GM23338 (cell line): ENCODE measurements around the gene EVI2B. TPM values are rescaled to one million over a fixed set of nuclear protein-coding genes. Genes with fewer than 3 reads are reported as not detected.

ENCODE experiments used
- ATAC-seq: fragments of 200-7000 bp; cut with Tn5 transposase; 3 replicates; pipeline ENCODE4 v1.9.1; 2020
- DNase-seq: peaks from one replicate; pipeline ENCODE4 v3.0.0-alpha.2; 2015; ENCODE audit warnings: low spot score
- H2AFZ ChIP-seq: fragments of 200-600 bp; sonication (generic); 2 replicates; pipeline ENCODE4 v1.8.0; 2016; ENCODE audit warnings: antibody characterized with exemption, mild to moderate bottlenecking, moderate library complexity
- H3F3A ChIP-seq: fragments of 200-600 bp; sonication (generic); replicated peaks from 2 replicates; pipeline ENCODE4 v1.8.0; 2017; ENCODE audit warnings: antibody characterized with exemption, mixed run types, low read depth
- H3K27ac ChIP-seq: fragments of 200-600 bp; sonication (generic); 2 replicates; pipeline ENCODE4 v1.6.1; 2016; ENCODE audit warnings: low read depth
- H3K27me3 ChIP-seq: fragments of 200-600 bp; sonication (generic); 2 replicates; pipeline ENCODE4 v1.8.0; 2016; ENCODE audit warnings: mild to moderate bottlenecking, mixed run types, moderate library complexity; ENCODE audit not compliant: insufficient read depth
- H3K36me3 ChIP-seq: fragments of 200-600 bp; sonication (generic); 2 replicates; pipeline ENCODE4 v1.8.0; 2016; ENCODE audit warnings: mild to moderate bottlenecking; ENCODE audit not compliant: insufficient read depth
- H3K4me1 ChIP-seq: fragments of 200-600 bp; sonication (generic); 2 replicates; pipeline ENCODE4 v1.8.0; 2016; ENCODE audit warnings: mild to moderate bottlenecking, moderate library complexity; ENCODE audit not compliant: insufficient read depth
- H3K4me2 ChIP-seq: fragments of 200-600 bp; sonication (generic); 2 replicates; pipeline ENCODE4 v1.7.1; 2017; ENCODE audit warnings: mixed run types
- H3K4me3 ChIP-seq: fragments of 200-600 bp; sonication (generic); 2 replicates; pipeline ENCODE4 v1.6.1; 2016; ENCODE audit warnings: mixed run types
- H3K79me2 ChIP-seq: fragments of 200-600 bp; sonication (generic); replicated peaks from 2 replicates; pipeline ENCODE4 v1.8.0; 2017; ENCODE audit warnings: mild to moderate bottlenecking; ENCODE audit not compliant: insufficient read depth
- H3K9me2 ChIP-seq: fragments of 200-600 bp; sonication (generic); 2 replicates; pipeline ENCODE4 v1.8.0; 2017; ENCODE audit not compliant: insufficient read depth
- H4K20me1 ChIP-seq: fragments of 200-600 bp; sonication (generic); replicated peaks from 2 replicates; pipeline ENCODE4 v1.8.0; 2017; ENCODE audit warnings: mild to moderate bottlenecking; ENCODE audit not compliant: insufficient read depth
- H3K27ac Mint-ChIP-seq: 2 replicates; pipeline ENCODE4 v1.8.0; 2020; ENCODE audit warnings: inconsistent platforms, mild to moderate bottlenecking, moderate library complexity, mixed read lengths
- H3K27me3 Mint-ChIP-seq: 3 replicates; pipeline ENCODE4 v1.8.0; 2022; ENCODE audit warnings: low read depth, mild to moderate bottlenecking, moderate library complexity, mixed read lengths, inconsistent platforms; ENCODE audit not compliant: insufficient read depth, poor library complexity
- H3K36me3 Mint-ChIP-seq: 3 replicates; pipeline ENCODE4 v1.8.0; 2021; ENCODE audit warnings: low read depth, mild to moderate bottlenecking, inconsistent platforms, moderate library complexity, mixed read lengths
- H3K4me1 Mint-ChIP-seq: 3 replicates; pipeline ENCODE4 v1.8.0; 2020; ENCODE audit warnings: mild to moderate bottlenecking, inconsistent platforms, mixed read lengths
- H3K4me3 Mint-ChIP-seq: 3 replicates; pipeline ENCODE4 v1.8.0; 2021; ENCODE audit warnings: moderate library complexity, mild to moderate bottlenecking, inconsistent platforms, mixed read lengths
- H3K9me3 Mint-ChIP-seq: 3 replicates; pipeline ENCODE4 v1.8.0; 2020; ENCODE audit warnings: moderate library complexity, mild to moderate bottlenecking, inconsistent platforms, mixed read lengths
- CREB1 ChIP-seq: fragments of 250-450 bp; sonication (Bioruptor Pico); IDR thresholded peaks from 2 replicates; pipeline ENCODE4 v1.5.0; 2020; ENCODE audit warnings: low read depth, mild to moderate bottlenecking, moderate library complexity
- EZH2 ChIP-seq: fragments of 200-600 bp; sonication (generic); IDR thresholded peaks from one replicate; pipeline ENCODE4 v1.8.0; 2017; ENCODE audit warnings: antibody characterized with exemption, mild to moderate bottlenecking, low read depth; ENCODE audit not compliant: unreplicated experiment
- EZH2phosphoT487 ChIP-seq: fragments of 200-600 bp; sonication (generic); IDR thresholded peaks from one replicate; pipeline ENCODE4 v1.8.1; 2018; ENCODE audit warnings: antibody characterized with exemption; ENCODE audit not compliant: unreplicated experiment
- NANOG ChIP-seq: IDR thresholded peaks from 2 replicates; pipeline ENCODE4 v1.6.1; 2016; ENCODE audit warnings: antibody characterized with exemption, borderline replicate concordance
- STAT1 ChIP-seq: IDR thresholded peaks from one replicate; pipeline ENCODE4 v1.6.1; 2016; ENCODE audit warnings: antibody characterized with exemption; ENCODE audit not compliant: unreplicated experiment
- ZNF114 ChIP-seq: fragments of 250-450 bp; sonication (Bioruptor Pico); IDR thresholded peaks from 2 replicates; pipeline ENCODE4 v1.5.0; 2020; ENCODE audit warnings: mild to moderate bottlenecking, moderate library complexity
- ZNF331 ChIP-seq: fragments of 250-450 bp; sonication (Bioruptor Pico); IDR thresholded peaks from 2 replicates; pipeline ENCODE4 v1.5.0; 2020; ENCODE audit warnings: low read depth, mild to moderate bottlenecking, moderate library complexity
- polyA plus RNA-seq: library from polyadenylated mRNA; unstranded; fragments of >200 nt; fragmentation: Nextera tagmentation; extraction: Ambion mirVana; gene quantifications from 2 replicates; pipeline ENCODE4 v1.2.1, GENCODE V29; 2016
- total RNA-seq: library from RNA; depleted of rRNA; stranded (reverse); fragments of >200 nt; shearing (Covaris generic); gene quantifications from 2 replicates; pipeline ENCODE4 v1.2.3, GENCODE V29; 2014
- TF ChIP-seq, protein P1 (sequence below): IDR thresholded peaks from 2 replicates; pipeline ENCODE4 v1.6.1; 2016; ENCODE audit warnings: antibody characterized with exemption
- TF ChIP-seq, protein P2 (sequence below): IDR thresholded peaks from one replicate; pipeline ENCODE4 v1.6.1; 2018; ENCODE audit warnings: antibody characterized with exemption; ENCODE audit not compliant: unreplicated experiment
- TF ChIP-seq, protein P3 (sequence below): fragments of 250-450 bp; sonication (Bioruptor Pico); IDR thresholded peaks from 2 replicates; pipeline ENCODE4 v1.5.0; 2020; ENCODE audit warnings: mild to moderate bottlenecking, moderate library complexity

The EVI2B gene
- total and polyA plus RNA-seq, 2 experiments from 2014 or later: 0.18 TPM; not detected in 1

DNA sequence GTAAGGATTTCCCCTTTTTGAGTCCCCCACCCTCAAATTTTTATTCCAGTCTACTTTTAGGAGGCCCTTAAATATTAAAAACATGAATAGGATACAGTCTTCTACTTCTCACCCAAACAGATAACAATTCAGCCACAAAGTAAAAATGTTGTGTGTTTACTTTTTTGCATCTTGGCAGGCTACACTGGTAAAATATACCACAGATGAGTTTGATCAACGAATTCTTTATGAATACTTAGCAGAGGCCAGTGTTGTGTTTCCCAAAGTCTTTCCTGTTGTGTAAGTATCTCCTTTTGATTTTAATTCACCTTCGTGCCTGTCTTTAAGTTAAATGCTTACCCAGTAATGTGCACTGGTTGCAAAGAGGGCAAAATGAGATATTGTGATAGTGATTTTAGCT lies 43.2 kb upstream of the EVI2B start:
- TF ChIP-seq, protein P1, sequence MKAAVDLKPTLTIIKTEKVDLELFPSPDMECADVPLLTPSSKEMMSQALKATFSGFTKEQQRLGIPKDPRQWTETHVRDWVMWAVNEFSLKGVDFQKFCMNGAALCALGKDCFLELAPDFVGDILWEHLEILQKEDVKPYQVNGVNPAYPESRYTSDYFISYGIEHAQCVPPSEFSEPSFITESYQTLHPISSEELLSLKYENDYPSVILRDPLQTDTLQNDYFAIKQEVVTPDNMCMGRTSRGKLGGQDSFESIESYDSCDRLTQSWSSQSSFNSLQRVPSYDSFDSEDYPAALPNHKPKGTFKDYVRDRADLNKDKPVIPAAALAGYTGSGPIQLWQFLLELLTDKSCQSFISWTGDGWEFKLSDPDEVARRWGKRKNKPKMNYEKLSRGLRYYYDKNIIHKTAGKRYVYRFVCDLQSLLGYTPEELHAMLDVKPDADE: no peak
- no peak for TF ChIP-seq CREB1 (CRISPR knock-in tag)
- no peak for TF ChIP-seq EZH2
- TF ChIP-seq STAT1: no peak
- no peak for TF ChIP-seq NANOG
- TF ChIP-seq, protein P2, sequence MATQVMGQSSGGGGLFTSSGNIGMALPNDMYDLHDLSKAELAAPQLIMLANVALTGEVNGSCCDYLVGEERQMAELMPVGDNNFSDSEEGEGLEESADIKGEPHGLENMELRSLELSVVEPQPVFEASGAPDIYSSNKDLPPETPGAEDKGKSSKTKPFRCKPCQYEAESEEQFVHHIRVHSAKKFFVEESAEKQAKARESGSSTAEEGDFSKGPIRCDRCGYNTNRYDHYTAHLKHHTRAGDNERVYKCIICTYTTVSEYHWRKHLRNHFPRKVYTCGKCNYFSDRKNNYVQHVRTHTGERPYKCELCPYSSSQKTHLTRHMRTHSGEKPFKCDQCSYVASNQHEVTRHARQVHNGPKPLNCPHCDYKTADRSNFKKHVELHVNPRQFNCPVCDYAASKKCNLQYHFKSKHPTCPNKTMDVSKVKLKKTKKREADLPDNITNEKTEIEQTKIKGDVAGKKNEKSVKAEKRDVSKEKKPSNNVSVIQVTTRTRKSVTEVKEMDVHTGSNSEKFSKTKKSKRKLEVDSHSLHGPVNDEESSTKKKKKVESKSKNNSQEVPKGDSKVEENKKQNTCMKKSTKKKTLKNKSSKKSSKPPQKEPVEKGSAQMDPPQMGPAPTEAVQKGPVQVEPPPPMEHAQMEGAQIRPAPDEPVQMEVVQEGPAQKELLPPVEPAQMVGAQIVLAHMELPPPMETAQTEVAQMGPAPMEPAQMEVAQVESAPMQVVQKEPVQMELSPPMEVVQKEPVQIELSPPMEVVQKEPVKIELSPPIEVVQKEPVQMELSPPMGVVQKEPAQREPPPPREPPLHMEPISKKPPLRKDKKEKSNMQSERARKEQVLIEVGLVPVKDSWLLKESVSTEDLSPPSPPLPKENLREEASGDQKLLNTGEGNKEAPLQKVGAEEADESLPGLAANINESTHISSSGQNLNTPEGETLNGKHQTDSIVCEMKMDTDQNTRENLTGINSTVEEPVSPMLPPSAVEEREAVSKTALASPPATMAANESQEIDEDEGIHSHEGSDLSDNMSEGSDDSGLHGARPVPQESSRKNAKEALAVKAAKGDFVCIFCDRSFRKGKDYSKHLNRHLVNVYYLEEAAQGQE: no peak
- no peak for TF ChIP-seq EZH2phosphoT487
- TF ChIP-seq ZNF331: no peak
- no peak for TF ChIP-seq ZNF114 (CRISPR knock-in tag)
- H3K79me2 ChIP-seq: no peaks in the 10 kb centered on the region
- no peak for ATAC-seq
- H3K4me3 ChIP-seq: no peak overlapping the region
- H4K20me1 ChIP-seq: no peaks in the 10 kb centered on the region
- Mint-ChIP-seq H3K4me3 (no peak overlapping the region), H3K36me3 (peaks cover 13% of the 10 kb centered on the region; the same call in 2 of the 3 replicates), H3K27me3 (no peaks in the 10 kb centered on the region), H3K27ac (no peak overlapping the region), H3K9me3 (no peaks in the 10 kb centered on the region), H3K4me1 (peaks cover 2% of the 10 kb centered on the region; the same call in 2 of the 3 replicates)
- no peak for DNase-seq
- no peaks in the 10 kb centered on the region for H3K4me1 ChIP-seq
- H3K36me3 ChIP-seq: peaks cover 3% of the 10 kb centered on the region; the same call in 1 of the 2 replicates
- peak overlapping the region; percentile 3; the same call in 1 of the 2 replicates for H3K27ac ChIP-seq
- no peaks in the 10 kb centered on the region for H3K9me2 ChIP-seq
- H2AFZ ChIP-seq: no peak overlapping the region
- H3K27me3 ChIP-seq: no peaks in the 10 kb centered on the region
- H3K4me2 ChIP-seq: no peak overlapping the region
- no peaks in the 10 kb centered on the region for H3F3A ChIP-seq

DNA sequence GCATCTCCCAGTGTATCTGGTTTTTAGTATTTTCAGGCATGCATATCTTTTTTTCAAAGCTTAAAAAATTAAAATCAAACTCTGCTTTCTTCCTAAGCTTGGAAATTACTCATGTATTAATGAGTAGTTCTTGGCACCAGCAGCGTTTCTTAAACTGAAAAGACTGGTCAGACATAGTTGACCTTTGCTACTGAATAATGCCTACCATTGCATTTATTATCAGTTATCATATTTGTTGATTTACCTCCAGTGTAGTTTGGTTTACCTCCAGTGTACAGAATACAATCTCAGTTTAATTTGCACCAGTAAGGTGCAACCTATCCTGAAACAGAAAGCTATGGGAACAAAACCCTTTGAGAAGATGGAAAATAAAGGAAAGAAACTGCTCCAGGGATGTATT lies 42.1 kb upstream of the EVI2B start:
- H3K4me3 ChIP-seq: no peak overlapping the region
- no peaks in the 10 kb centered on the region for H3K79me2 ChIP-seq
- no peaks in the 10 kb centered on the region for H3K27me3 ChIP-seq
- ATAC-seq (no peak), DNase-seq (no peak)
- Mint-ChIP-seq H3K27me3 (no peaks in the 10 kb centered on the region), H3K36me3 (peaks cover 10% of the 10 kb centered on the region; the same call in 2 of the 3 replicates), H3K4me1 (no peaks in the 10 kb centered on the region), H3K4me3 (no peak overlapping the region), H3K27ac (no peak overlapping the region), H3K9me3 (no peaks in the 10 kb centered on the region)
- no peaks in the 10 kb centered on the region for H3F3A ChIP-seq
- H2AFZ ChIP-seq: no peak overlapping the region
- no peaks in the 10 kb centered on the region for H3K9me2 ChIP-seq
- no peaks in the 10 kb centered on the region for H4K20me1 ChIP-seq
- H3K4me1 ChIP-seq: no peaks in the 10 kb centered on the region
- H3K4me2 ChIP-seq: no peak overlapping the region
- peaks cover 3% of the 10 kb centered on the region; the same call in 1 of the 2 replicates for H3K36me3 ChIP-seq
- no peak overlapping the region; the same call in 1 of the 2 replicates for H3K27ac ChIP-seq
- TF ChIP-seq ZNF114 (CRISPR knock-in tag) (no peak), ZNF331 (no peak)
- TF ChIP-seq, protein P3, sequence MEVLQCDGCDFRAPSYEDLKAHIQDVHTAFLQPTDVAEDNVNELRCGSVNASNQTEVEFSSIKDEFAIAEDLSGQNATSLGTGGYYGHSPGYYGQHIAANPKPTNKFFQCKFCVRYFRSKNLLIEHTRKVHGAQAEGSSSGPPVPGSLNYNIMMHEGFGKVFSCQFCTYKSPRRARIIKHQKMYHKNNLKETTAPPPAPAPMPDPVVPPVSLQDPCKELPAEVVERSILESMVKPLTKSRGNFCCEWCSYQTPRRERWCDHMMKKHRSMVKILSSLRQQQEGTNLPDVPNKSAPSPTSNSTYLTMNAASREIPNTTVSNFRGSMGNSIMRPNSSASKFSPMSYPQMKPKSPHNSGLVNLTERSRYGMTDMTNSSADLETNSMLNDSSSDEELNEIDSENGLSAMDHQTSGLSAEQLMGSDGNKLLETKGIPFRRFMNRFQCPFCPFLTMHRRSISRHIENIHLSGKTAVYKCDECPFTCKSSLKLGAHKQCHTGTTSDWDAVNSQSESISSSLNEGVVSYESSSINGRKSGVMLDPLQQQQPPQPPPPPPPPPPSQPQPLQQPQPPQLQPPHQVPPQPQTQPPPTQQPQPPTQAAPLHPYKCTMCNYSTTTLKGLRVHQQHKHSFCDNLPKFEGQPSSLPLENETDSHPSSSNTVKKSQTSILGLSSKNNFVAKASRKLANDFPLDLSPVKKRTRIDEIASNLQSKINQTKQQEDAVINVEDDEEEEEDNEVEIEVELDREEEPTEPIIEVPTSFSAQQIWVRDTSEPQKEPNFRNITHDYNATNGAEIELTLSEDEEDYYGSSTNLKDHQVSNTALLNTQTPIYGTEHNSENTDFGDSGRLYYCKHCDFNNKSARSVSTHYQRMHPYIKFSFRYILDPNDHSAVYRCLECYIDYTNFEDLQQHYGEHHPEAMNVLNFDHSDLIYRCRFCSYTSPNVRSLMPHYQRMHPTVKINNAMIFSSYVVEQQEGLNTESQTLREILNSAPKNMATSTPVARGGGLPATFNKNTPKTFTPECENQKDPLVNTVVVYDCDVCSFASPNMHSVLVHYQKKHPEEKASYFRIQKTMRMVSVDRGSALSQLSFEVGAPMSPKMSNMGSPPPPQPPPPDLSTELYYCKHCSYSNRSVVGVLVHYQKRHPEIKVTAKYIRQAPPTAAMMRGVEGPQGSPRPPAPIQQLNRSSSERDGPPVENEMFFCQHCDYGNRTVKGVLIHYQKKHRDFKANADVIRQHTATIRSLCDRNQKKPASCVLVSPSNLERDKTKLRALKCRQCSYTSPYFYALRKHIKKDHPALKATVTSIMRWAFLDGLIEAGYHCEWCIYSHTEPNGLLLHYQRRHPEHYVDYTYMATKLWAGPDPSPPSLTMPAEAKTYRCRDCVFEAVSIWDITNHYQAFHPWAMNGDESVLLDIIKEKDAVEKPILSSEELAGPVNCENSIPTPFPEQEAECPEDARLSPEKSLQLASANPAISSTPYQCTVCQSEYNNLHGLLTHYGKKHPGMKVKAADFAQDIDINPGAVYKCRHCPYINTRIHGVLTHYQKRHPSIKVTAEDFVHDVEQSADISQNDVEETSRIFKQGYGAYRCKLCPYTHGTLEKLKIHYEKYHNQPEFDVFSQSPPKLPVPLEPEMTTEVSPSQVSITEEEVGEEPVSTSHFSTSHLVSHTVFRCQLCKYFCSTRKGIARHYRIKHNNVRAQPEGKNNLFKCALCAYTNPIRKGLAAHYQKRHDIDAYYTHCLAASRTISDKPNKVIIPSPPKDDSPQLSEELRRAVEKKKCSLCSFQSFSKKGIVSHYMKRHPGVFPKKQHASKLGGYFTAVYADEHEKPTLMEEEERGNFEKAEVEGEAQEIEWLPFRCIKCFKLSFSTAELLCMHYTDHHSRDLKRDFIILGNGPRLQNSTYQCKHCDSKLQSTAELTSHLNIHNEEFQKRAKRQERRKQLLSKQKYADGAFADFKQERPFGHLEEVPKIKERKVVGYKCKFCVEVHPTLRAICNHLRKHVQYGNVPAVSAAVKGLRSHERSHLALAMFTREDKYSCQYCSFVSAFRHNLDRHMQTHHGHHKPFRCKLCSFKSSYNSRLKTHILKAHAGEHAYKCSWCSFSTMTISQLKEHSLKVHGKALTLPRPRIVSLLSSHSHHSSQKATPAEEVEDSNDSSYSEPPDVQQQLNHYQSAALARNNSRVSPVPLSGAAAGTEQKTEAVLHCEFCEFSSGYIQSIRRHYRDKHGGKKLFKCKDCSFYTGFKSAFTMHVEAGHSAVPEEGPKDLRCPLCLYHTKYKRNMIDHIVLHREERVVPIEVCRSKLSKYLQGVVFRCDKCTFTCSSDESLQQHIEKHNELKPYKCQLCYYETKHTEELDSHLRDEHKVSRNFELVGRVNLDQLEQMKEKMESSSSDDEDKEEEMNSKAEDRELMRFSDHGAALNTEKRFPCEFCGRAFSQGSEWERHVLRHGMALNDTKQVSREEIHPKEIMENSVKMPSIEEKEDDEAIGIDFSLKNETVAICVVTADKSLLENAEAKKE (CRISPR knock-in tag): no peak
- TF ChIP-seq, protein P1: no peak
